ENCODE measurements around the gene SLC2A14.

- TF ChIP-seq CTCF (IDR thresholded peaks at IDR 0.05; ENCODE audit: low read length) (no peak), EZH2 (optimal IDR thresholded peaks at IDR 0.05; ENCODE audit: low read depth, low read length) (no peak), EZH2phosphoT487 (IDR thresholded peaks at IDR 0.05; ENCODE audit: low read length) (no peak)
Observed at GRCh38 chr12:7868391-7868790, 4.3 kb downstream of the SLC2A14 start.
